AG09309 (cell line): ENCODE data around the gene MTLN.
"Not testable (repeated sequence)": the region's sequence is repeated elsewhere in the genome, so short reads cannot be mapped to it uniquely, and the experiment has no call there.

Experiments used
- DNase-seq: peaks from one replicate; pipeline ENCODE4 v3.0.0-alpha.2; 2010; ENCODE audit warnings: low read depth
- H3K4me3 ChIP-seq: 2 replicates; pipeline ENCODE4 v1.5.1; 2011; ENCODE audit warnings: mild to moderate bottlenecking, low read depth, low read length, moderate library complexity; ENCODE audit not compliant: control insufficient read depth
- TF ChIP-seq, protein P1 (sequence below): IDR thresholded peaks from 2 replicates; pipeline ENCODE4 v1.5.1; 2011; ENCODE audit warnings: mild to moderate bottlenecking, low read depth, low read length, inconsistent platforms; ENCODE audit not compliant: insufficient read depth, control insufficient read depth; ENCODE audit errors: missing control alignments

The MTLN gene

DNA sequence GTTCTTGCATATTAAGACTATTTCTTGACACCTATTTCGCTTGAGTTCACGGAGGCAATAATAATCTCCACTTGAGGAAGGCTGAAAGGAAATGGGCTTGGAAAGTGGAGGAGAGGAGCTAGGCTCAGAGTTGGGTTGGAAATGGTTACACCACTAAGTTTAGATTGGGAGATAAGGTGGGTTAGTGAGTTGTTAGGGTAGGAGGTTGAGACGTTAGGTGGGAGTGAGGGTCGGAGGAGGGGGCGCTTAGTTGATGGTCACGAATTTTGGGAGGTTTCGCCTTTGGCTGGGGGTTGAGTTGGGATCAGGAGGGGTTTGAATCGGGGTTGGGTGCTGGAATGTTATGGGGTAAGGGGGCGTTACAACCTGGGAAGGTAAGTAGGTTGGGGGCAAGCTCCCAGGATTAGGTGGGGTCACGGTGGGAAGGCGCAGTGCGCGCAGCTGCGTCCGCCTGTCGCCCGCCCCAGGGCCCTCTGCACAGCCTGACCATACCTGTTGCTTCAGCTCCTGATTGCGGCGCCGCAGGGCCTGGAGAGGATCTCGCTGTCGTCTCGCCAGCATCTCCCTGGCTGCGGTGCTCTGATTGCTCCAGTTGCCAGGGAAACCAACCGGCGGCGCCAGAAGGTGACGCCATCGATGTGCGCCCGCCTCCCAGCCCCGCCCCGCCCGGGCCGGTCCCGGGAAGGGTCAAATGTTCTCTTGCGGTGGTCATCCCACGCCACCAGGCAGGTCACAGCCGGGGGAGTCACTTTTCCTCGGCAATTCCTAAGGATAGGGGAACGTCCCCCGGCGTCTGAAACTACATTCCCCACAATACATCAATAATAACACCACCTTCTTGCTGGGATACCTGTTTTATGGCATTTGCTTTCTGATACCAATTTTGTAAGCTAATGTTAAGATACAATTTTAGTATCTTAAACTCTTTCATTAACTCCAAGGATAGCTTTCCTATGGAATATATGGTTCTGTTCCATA, 7.7 kb downstream of the MTLN start, which contains the start of gene NPHP1:
TSS of gene NPHP1 (minus strand) at position 606 of the 978 bp plus-strand sequence. CDS start at position 561, 45 bp downstream.
- TF ChIP-seq, protein P1, sequence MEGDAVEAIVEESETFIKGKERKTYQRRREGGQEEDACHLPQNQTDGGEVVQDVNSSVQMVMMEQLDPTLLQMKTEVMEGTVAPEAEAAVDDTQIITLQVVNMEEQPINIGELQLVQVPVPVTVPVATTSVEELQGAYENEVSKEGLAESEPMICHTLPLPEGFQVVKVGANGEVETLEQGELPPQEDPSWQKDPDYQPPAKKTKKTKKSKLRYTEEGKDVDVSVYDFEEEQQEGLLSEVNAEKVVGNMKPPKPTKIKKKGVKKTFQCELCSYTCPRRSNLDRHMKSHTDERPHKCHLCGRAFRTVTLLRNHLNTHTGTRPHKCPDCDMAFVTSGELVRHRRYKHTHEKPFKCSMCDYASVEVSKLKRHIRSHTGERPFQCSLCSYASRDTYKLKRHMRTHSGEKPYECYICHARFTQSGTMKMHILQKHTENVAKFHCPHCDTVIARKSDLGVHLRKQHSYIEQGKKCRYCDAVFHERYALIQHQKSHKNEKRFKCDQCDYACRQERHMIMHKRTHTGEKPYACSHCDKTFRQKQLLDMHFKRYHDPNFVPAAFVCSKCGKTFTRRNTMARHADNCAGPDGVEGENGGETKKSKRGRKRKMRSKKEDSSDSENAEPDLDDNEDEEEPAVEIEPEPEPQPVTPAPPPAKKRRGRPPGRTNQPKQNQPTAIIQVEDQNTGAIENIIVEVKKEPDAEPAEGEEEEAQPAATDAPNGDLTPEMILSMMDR, result no peak
- DNase-seq, result peak; percentile 16
- peak within 1 kb of the TSS; percentile 93 for H3K4me3 ChIP-seq

DNA sequence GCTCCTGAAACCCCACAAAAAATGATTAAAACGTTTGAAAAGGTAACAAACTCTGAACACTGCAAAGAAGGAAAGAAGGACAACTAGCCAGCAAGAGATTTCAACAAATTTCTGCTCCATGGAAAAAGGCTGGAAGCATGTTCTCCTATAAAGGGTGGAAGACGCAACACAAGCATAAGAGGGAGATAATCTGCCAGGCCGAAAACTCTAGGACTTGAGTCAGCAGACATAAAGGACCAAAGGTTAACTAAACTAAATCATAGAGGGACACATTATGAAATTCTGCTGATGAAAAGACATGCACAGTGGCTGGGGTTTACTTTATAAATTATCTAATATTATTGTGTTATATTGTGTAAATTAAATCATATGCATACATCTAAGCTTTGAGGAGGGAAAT, 14.3 kb downstream of the MTLN start:
- H3K4me3 ChIP-seq, result no peak overlapping the region
- TF ChIP-seq, protein P1, result no peak
- DNase-seq, result no peak

DNA sequence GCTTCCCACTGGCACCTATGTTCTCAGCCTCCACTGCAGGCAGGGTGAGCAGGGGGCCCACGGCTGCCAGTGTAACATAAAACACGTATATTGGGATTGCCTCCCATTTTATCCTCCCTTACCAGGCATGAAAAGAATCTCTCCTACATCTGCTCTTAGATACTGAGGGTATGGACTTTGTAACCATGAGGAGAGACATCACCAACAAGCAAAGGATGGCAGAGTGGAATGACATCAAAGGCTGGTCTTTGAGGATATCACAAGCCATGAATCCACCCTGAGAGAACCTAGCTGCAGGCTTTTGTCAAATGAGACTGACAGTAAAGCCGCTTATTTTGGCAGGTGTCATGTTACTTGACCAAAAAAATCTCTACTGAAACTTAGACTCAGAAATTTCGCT, 14.9 kb downstream of the MTLN start:
- DNase-seq, result no peak
- TF ChIP-seq, protein P1, result no peak
- no peak overlapping the region for H3K4me3 ChIP-seq

DNA sequence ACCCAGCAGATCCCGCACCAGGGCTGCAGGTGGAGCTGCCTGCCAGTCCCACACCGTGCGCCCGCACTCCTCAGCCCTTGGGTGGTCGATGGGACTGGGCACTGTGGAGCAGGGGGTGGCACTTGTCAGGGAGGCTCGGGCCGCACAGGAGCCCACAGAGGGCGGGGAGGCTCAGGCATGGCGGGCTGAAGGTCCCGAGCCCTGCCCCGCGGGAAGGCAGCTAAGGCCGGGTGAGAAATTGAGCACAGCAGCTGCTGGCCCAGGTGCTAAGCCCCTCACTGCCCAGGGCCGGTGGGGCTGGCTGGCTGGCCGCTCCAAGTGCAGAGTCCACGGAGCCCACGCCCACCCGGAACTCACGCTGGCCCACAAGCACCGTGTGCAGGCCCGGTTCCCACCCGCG, 22.2 kb downstream of the MTLN start:
- not testable (repeated sequence) for H3K4me3 ChIP-seq, DNase-seq

DNA sequence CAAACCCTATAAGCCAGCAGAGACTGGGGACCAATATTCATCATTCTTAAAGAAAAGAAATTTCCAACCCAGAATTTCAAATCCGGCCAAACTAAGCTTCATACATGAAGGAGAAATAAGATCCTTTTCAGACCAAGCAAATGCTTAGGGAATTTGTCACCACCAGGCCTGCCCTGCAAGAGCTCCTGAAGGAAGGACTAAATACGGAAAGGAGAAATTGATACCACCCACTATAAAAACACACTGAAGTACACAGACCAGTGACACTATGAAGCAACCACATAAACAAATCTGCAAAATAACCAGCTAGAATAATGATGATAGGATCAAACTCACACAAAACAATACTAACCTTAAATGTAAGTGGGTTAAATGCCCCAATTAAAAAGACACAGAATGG, 29.9 kb downstream of the MTLN start:
- no peak for DNase-seq
- H3K4me3 ChIP-seq, result no peak overlapping the region
- TF ChIP-seq, protein P1, result no peak

DNA sequence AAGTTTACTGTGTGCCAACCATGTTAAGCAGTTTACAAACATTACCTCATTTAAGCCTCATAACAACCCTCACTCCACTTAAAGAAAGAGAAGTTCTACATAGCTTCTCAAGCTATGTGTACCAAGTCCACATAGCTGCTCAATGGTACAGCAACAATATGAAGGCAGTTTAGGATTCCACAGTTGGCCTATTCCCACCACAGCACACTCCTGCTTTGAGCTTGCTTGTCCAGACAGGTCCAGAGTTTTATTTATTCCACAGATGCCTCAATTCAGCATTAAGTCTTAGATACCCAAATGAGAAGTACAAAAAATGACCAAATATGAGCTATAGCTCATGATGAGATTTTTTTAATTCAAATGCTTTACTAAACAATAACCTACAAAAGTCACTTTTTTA, 32.3 kb downstream of the MTLN start:
- TF ChIP-seq, protein P1, result no peak

DNA sequence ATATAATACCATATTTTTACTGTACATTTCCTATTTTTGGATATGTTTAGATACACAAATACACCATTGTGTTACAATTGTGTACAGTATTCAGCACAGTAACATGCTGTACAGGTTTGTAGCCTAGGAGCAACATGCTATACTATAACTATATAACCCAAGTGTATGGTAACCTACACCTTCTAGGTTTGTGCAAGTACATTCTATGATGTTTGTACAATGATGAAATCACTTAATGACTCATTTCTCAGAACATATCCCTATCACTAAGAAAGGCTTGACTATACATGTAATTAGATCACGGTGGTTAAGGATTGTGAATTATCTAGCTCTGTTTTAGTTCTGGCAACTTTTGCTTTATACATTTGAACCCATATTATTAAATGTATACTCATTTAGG, 38.8 kb downstream of the MTLN start:
- TF ChIP-seq, protein P1, result no peak
- no peak overlapping the region for H3K4me3 ChIP-seq
- DNase-seq, result no peak

More for the DNA sequence above, 32.3 kb downstream of the MTLN start:
- no peak for DNase-seq
- no peak overlapping the region for H3K4me3 ChIP-seq
